Panc1 (cell line): ENCODE measurements around the gene ZFP37. TPM values are rescaled to one million over a fixed set of nuclear protein-coding genes. Genes with fewer than 3 reads are reported as not detected.

ENCODE experiments used
- ATAC-seq: fragments of 200-7000 bp; cut with Tn5 transposase; 2 replicates; pipeline ENCODE4 v1.9.1; 2020; ENCODE audit warnings: mild to moderate bottlenecking, moderate library complexity
- BruUV-seq: library from RNA; stranded (reverse); fragments of 400-500 nt; replicated peaks from 2 replicates; lab custom pipeline; 2021; lab: Mats Ljungman, UMichigan
- CTCF ChIA-PET: fragments of 300-600 bp; sonication (Branson Sonifier 250); formaldehyde crosslinking; loops from one replicate; lab custom pipeline; 2022; ENCODE audit warnings: antibody characterized with exemption; lab: Charles Lee
- POLR2A ChIA-PET: fragments of 300-600 bp; sonication (Branson Sonifier 250); formaldehyde crosslinking; loops from one replicate; lab custom pipeline; 2022; ENCODE audit warnings: antibody characterized with exemption; lab: Charles Lee
- DNase-seq: peaks from one replicate; pipeline ENCODE4 v3.0.0-alpha.2; 2010; ENCODE audit warnings: low read depth, low spot score
- H3K27ac ChIP-seq: 2 replicates; pipeline ENCODE4 v1.5.1; 2011; ENCODE audit warnings: mild to moderate bottlenecking, low read length, inconsistent platforms
- H3K27me3 ChIP-seq: fragments of 200-500 bp; sonication (Bioruptor generic); 2 replicates; pipeline ENCODE4 v1.6.0; 2014; ENCODE audit warnings: low read length, inconsistent platforms; ENCODE audit not compliant: control insufficient read depth, insufficient read depth
- H3K36me3 ChIP-seq: fragments of 200-500 bp; sonication (Bioruptor generic); 2 replicates; pipeline ENCODE4 v1.5.1; 2014; ENCODE audit warnings: inconsistent platforms, mild to moderate bottlenecking, low read length, moderate library complexity; ENCODE audit not compliant: control insufficient read depth, insufficient read depth
- H3K4me1 ChIP-seq: 2 replicates; pipeline ENCODE4 v1.5.1; 2011; ENCODE audit warnings: inconsistent platforms, mild to moderate bottlenecking, low read length, moderate library complexity; ENCODE audit not compliant: control insufficient read depth, insufficient read depth
- H3K4me3 ChIP-seq, 2 experiments: 2 replicates each; pipeline ENCODE4 v1.5.1; 2011 to 2012; ENCODE audit warnings: low read depth in 2 of 2, low read length in 2 of 2, mild to moderate bottlenecking in 2 of 2, inconsistent platforms in 1 of 2, moderate library complexity in 1 of 2
- H3K9me3 ChIP-seq: fragments of 200-500 bp; sonication (Bioruptor generic); 2 replicates; pipeline ENCODE4 v1.5.1; 2014; ENCODE audit warnings: low read depth, mild to moderate bottlenecking, inconsistent platforms, low read length, moderate library complexity; ENCODE audit not compliant: control insufficient read depth, insufficient read depth
- CTCF ChIP-seq: fragments of 450-650 bp; IDR thresholded peaks from 2 replicates; pipeline ENCODE4 v1.5.1; 2017; ENCODE audit warnings: mild to moderate bottlenecking
- POLR2AphosphoS5 ChIP-seq: IDR thresholded peaks from 2 replicates; pipeline ENCODE4 v1.6.1; 2012; ENCODE audit warnings: mild to moderate bottlenecking, low read depth, low read length, moderate library complexity
- REST ChIP-seq, 2 experiments: IDR thresholded peaks; 2 replicates each; pipeline ENCODE4 v1.6.1; 2011 to 2012; ENCODE audit warnings: low read depth in 2 of 2, control low read depth in 1 of 2, low read length in 1 of 2, mild to moderate bottlenecking in 1 of 2, moderate library complexity in 1 of 2; ENCODE audit not compliant: insufficient read depth in 1 of 2
- SIN3A ChIP-seq: IDR thresholded peaks from 2 replicates; pipeline ENCODE4 v1.6.1; 2012; ENCODE audit warnings: low read depth, mild to moderate bottlenecking, low read length, moderate library complexity, borderline replicate concordance; ENCODE audit not compliant: insufficient read depth
- TCF7L2 ChIP-seq: IDR thresholded peaks from 2 replicates; pipeline ENCODE4 v1.6.1; 2011; ENCODE audit warnings: mild to moderate bottlenecking, low read depth, low read length, inconsistent platforms
- in situ Hi-C: cut with HindIII; loops from 2 replicates; pipeline ENCODE4 v1.10.0; 2016; ENCODE audit warnings: low sequenced_read_pairs, low pct_unique_long_range_greater_than_20kb
- intact Hi-C: fragments of 100-400 bp; cut with micrococcal nuclease; formaldehyde crosslinking; loops from one replicate; pipeline ENCODE4 v1.10.0; 2022; ENCODE audit not compliant: unreplicated experiment
- total RNA-seq: library from RNA; stranded (reverse); gene quantifications from one replicate; pipeline ENCODE4 v1.2.1, GENCODE V29; 2021; ENCODE audit not compliant: unreplicated experiment

The ZFP37 gene
- total RNA-seq, 1 experiment from 2014 or later: 1.1 TPM

GRCh38 chr9:113012492-113012891 lies 44.0 kb downstream of the ZFP37 start:
- BruUV-seq: no TSS peak
- Histone ChIP-seq H3K4me1 (no peaks in the 10 kb centered on the region), H3K4me3 (no peak overlapping the region), H3K27ac (no peak overlapping the region), H3K9me3 (no peaks in the 10 kb centered on the region; the same call in 1 of the 2 replicates), H3K36me3 (no peaks in the 10 kb centered on the region), H3K27me3 (no peaks in the 10 kb centered on the region)
- in situ Hi-C loops: no loop called here
- ChIA-PET POLR2A (no interaction called here), CTCF (no interaction called here)
- DNase-seq (no peak), ATAC-seq (no peak)
- intact Hi-C loops: no loop called here
- no peak for TF ChIP-seq REST (IDR thresholded peaks at IDR 0.05; ENCODE audit: insufficient read depth in 1 of 2, low read depth in 2 of 2, low read length in 1 of 2)
- no peak for TF ChIP-seq POLR2AphosphoS5
- TF ChIP-seq CTCF: no peak
- TF ChIP-seq TCF7L2: no peak
- TF ChIP-seq SIN3A: no peak

DNA sequence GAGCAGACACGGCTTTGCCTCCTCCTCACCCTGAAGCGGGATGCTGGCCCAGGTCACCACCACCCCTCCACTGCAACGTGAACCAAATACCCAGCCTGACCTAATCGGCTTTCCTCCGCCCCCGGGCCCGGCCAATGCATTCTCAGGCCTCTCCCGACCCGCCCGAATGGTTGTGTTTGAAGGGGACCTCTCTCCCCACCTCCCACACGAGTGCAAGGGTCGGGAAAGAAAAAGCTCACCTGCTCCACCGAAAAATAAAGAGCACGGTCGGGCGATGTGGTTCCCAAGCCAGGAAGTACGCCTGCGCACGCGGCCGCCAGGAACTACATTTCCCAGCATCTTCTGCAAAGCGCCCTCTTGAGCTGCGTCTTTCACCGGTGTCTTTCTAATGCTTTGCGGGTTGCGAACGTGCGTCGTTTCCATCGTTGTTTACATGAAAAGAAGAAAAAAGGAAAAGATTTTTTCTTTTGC lies 44.6 kb downstream of the ZFP37 start, which contains the start of gene ZNF883:
TSS of gene ZNF883 (minus strand) at position 282 of the 471 bp plus-strand sequence.
- H3K27me3 ChIP-seq: no peaks in the 10 kb centered on the region
- POLR2A ChIA-PET: no interaction called here
- BruUV-seq: no TSS peak
- H3K36me3 ChIP-seq: no peaks in the 10 kb centered on the region
- no peak for DNase-seq
- CTCF ChIA-PET: no interaction called here
- in situ Hi-C loops: no loop called here
- peak within 1 kb of the TSS in 1 of 2 experiments; percentile 12; a peak in 1 of 4 replicates for H3K4me3 ChIP-seq
- H3K27ac ChIP-seq: no peak within 1 kb of the TSS
- H3K4me1 ChIP-seq: no peaks in the 10 kb centered on the region
- TF ChIP-seq POLR2AphosphoS5: no peak
- no peak for TF ChIP-seq CTCF
- TF ChIP-seq SIN3A: no peak
- no peak for TF ChIP-seq REST (IDR thresholded peaks at IDR 0.05; ENCODE audit: insufficient read depth in 1 of 2, low read depth in 2 of 2, low read length in 1 of 2)
- TF ChIP-seq TCF7L2: no peak
- no peak for ATAC-seq
- H3K9me3 ChIP-seq: no peaks in the 10 kb centered on the region; the same call in 1 of the 2 replicates
- intact Hi-C loops: no loop called here
